NCI-H345 (cell line): ENCODE measurements around the gene OPRL1.
A peak's percentile ranks its signal among the peaks of the same experiment; 100 is the strongest.

Experiments
- DNase-seq: peaks from one replicate; lab custom pipeline; 2025; lab: John Stamatoyannopoulos, UW

The OPRL1 gene

GRCh38 chr20:64104667-64105451 lies 25.0 kb downstream of the OPRL1 start:
- DNase-seq = no peak

DNA sequence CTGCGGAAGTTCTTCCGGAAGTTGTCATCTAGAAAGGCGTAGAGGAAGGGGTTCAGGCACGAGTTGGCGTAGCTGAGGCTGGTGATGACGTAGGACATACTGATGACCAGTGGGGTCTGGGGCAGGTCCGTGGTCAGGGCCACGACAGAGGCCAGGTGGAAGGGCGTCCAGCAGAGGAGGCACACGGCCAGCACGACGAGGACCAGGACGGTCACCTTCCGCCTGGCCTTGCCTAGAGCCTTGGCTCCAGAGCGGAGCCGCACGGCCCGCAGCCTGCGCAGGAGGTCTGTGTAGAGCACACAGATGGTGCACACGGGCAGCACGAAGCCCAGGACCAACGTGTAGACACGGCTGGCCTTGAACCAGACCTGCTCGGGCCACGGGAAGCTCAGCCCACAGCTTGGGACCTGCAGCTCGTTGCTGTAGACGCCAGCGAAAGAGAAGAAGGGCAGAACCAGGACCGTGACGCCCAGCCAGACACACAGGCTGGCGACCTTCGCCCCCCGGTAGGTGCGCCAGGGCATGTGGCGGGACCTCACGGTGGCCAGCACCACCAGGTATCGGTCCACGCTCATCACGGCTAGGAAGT lies 26.1 kb downstream of the OPRL1 start:
- DNase-seq = no peak

DNA sequence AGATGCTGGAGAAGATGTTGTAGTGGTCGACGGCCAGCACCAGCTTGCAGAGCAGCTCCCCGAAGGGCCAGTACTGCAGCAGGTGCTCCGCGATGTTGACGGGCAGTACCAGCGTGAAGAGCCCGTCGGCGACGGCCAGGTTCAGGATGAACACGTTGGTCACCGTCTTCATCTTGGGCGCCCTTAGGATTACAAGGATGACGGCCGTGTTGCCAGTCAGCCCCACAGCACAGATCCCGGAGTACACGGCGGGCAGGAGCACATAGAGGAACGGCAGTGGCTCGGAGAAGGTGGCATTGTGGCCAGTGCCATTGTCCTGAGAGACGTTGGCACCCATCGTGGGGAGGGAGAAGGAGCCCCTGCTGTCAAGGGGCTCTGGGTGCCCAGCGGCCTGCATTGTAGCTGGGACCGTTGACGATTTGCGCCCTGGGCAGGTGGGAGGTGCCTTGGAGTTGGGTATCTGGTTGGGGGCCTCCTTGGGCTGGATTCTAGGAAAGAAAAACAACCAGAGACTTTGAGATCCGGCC lies 26.6 kb downstream of the OPRL1 start:
- DNase-seq = no peak

- no peak for DNase-seq
Observed at GRCh38 chr20:64106981-64107735, 27.3 kb downstream of the OPRL1 start, which contains the start of gene NPBWR2. Gene NPBWR2 (minus strand): TSS chr20:64107565. CDS start chr20:64106831, 734 bp downstream.

DNA sequence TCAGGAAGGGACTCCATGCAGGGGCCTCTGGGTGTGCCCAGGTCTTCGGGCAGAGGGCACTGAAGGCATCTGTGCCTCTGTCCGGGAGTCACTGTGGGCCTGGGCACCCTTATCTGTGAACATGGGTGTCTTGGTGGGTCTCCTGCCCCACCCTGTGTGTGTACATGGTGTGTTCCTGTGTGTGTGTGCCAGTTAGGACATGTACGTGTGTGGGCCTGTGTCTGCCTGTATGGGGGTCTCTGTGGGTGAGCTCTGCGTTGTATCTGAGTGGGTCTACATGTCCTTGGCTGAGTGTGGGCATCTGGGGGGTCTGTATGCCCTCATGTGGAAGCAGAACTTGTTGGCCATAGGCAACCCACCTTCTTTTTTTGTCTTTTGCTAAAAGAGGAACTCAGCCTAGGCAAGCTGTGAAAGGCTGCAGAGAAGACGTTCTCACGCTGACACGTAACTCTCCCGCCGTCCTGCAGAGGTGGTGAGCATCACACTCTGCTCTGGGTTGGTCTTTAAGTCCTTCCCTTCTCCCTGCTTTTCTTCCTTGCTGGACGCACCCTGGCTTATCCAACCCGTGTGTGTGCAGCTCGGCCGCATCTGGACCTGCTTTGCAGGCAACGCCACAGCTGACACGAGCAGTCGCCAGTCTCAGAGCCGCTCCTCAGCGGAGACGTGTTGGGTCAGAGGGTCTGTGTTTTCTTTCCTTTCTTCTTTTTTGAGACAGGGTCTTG lies 28.0 kb downstream of the OPRL1 start:
- no peak for DNase-seq

- DNase-seq = no peak
Observed at GRCh38 chr20:64108731-64109681, 29.1 kb downstream of the OPRL1 start.

DNA sequence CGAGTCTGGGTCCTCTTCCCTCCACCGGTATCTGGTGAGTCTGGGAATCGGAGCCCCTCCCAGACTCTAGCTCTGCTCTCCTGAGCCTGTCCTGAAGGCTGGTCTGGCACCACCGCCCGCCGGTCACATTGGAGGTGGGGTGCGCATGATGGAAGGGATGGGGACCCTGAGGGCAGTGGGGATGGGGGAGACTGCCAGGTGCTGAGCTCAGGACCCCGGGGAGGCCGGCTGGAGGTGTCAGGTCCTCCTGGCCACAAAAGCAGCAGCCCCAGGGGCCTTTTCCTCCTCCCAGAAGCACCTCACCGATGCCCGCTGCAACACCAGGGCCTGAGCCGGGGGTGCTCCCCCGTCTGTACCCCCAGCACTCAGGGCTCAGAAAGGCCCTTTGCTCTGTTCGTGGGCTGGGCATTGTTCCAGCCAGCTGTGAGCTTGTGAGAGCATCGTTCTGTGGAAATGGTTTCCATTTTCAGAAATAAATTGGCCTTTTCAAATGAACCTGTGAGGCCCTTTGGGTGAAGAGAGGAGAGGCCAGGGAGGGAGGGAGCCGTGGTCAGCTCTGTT lies 30.0 kb downstream of the OPRL1 start:
- DNase-seq = no peak

GRCh38 chr20:64110411-64111068 lies 30.7 kb downstream of the OPRL1 start:
- DNase-seq = no peak

GRCh38 chr20:64111841-64112641 lies 32.2 kb downstream of the OPRL1 start:
- no peak for DNase-seq

DNA sequence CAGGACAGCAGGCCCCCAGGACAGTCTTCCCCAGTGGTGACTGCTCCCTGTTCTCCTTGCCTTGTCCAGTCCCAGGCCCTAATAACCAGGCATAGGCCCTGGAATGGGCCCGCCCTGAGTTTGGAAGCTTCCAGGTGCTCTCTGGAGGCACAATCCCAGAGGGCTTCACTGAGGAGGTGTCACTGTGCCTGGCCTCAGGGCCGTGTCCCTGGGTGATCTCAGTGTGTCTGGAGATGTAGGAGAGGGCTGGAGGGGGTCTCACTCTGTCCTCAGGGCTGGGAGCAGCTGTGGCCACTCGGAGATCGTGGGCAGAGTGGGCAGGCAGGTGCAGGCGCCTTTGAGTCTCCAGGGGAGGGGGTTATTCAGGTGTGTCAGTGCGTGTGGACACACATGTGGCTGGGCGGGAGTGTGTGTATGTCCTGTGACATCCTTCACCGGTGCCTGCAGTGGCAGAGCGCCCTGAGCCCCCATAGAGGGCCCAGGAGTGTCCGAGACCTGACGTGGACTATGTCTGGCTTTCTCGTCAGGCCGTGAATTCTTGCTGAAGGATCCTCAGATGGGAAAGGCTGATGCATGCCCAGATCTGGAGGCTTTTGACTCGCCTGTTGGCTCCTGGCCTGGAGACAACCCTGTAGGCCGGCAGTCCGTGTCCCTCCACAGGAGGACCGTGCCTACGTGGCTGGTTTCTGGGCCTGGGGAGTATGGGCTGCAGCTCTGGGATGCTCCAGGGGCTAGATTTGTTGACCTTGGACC lies 33.0 kb downstream of the OPRL1 start:
- no peak for DNase-seq

DNA sequence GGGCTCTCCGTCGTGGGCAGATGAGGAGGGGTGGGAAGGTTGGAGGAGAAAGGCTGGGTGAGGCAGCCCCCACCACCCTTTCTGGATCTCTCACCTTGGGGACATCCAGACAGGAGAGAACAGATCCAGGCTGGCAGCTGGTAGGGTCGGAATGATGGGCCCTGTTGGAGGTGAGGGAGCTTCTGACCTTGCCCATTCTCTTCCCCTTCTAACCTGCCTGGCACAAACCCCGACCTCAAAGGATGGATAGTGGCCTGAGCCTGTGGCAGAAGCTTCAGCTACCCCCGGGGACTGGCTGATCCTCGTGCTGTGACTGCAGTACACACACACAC lies 33.5 kb downstream of the OPRL1 start:
- no peak for DNase-seq

GRCh38 chr20:64113796-64114355 lies 34.0 kb downstream of the OPRL1 start:
- no peak for DNase-seq

DNA sequence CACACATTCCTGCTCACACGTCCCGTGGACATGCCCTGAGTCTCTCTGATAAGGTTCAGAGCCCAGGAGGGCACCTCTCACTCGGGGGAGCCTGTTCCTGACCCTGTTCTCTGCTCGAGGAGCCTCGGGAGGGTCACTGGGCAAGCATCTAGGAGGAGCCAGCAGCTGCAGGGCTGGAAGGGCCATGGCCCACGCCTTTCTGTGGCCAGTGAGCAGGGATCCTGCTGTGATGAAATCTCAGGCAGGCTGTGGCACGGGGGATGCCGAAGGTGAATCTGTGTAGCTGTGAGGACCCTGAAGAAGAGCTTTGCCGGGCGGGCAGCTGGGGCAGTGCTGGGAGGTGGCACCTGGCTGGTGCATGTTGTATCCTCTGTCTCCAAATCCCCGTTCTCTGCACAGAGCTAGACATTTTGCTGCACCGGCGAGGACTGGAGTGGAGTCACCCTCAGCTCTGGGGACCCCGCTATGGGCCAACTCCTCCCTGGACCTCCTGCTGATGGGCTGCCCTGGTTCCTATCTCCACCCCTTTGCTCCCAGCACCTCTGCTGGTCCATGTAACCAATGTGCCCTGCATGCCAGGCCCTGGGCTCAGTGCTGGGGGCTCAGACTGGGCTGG lies 34.6 kb downstream of the OPRL1 start:
- DNase-seq = no peak

GRCh38 chr20:64115171-64115911 lies 35.5 kb downstream of the OPRL1 start:
- DNase-seq = peak; percentile 35

DNA sequence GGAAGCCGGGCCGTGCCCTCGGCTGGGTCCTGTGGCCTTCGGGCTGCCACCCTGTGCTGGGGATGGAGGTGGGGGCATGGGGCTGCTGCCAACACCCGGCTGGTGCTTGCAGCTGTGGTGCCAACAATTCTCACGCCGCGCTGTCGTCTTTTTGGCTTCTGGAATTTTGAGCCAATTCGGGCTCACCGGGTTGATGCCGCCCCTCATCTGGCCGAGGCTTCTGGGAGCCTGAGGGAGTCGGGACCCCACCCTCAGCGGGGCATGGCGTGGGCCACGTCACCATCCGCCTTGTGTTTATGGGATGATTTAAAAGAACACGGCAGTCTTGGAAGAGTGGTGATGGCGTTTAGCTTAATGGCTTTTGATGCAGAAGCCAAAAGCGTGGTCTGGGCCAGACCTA lies 36.1 kb downstream of the OPRL1 start:
- no peak for DNase-seq

DNA sequence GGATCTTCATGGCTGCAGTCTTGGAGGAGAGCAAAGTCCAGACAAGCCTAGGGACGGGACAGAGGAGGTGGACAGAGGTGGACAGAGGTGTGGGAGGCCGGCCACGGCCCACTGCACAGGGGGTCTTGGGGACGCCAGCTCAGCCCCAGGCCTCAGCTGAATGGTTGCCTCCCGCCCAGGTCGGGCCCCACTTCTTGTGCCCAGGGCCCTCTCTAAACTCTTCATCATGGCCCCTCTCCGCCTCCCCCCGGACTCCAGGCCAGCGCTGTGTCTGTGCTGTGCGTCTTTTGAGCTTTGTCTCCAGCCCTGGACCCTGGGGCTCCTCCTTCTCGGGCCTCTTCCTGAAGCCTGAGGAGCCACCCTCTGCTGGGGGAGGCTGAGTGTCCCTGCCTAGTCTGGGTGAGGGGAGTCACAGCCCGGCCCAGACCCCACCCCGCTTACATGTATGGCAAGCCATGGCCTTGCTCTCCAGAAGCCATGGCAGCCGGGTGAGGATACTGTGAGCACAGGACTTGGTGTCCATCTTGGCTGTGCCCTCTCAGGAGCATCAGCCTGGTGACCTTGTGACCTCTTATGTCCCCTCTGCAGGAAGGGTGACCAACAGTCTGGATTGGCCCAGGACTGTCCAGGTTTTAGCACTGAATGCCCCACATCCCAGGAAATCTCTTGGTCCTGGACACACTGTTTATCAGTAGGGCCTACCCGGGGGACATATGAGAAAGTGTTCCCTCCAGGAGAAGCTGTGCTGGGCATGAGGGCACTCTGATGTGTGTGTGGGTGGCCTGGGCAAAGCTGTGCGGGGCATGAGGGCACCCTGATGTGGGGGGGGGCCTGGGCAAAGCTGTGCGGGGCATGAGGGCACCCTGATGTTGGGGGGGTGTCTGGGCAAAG lies 36.9 kb downstream of the OPRL1 start:
- no peak for DNase-seq
